Spleen (tissue), 11 donors: Measurements from ENCODE around the gene ADAMTSL3. TPM values are rescaled to one million over a fixed set of nuclear protein-coding genes. Genes with fewer than 3 reads are reported as not detected.
"Not testable (repeated sequence)": the region's sequence is repeated elsewhere in the genome, so short reads cannot be mapped to it uniquely, and the experiment has no call there.

ENCODE experiments used
- DNase-seq: peaks from one replicate; pipeline ENCODE4 v3.0.0-alpha.2; 2020
- H3K27ac ChIP-seq, 8 donors: fragments of 200-600 bp; sonication (generic) in 7 of 8; 1 replicate in 4 of 8; 2 replicates in 4 of 8; pipeline versions ENCODE4 v1.5.0 to v1.8.0; 2016 to 2021; ENCODE audit warnings: inconsistent platforms in 4 of 8, mild to moderate bottlenecking in 4 of 8, moderate library complexity in 1 of 8
- H3K27me3 ChIP-seq, 7 donors: fragments of 200-600 bp; sonication (generic) in 6 of 7; replicated peaks in 1 of 7; 1 replicate in 4 of 7; 2 replicates in 3 of 7; pipeline versions ENCODE4 v1.5.0 to v1.8.0; 2016 to 2021; ENCODE audit warnings: inconsistent platforms in 3 of 7, mild to moderate bottlenecking in 1 of 7
- H3K36me3 ChIP-seq, 6 donors: fragments of 200-600 bp; sonication (generic) in 5 of 6; 1 replicate in 4 of 6; 2 replicates in 2 of 6; pipeline versions ENCODE4 v1.5.0 to v1.8.0; 2016 to 2021; ENCODE audit warnings: inconsistent platforms in 2 of 6
- H3K4me1 ChIP-seq, 6 donors: fragments of 200-600 bp; sonication (generic) in 5 of 6; 1 replicate in 3 of 6; 2 replicates in 3 of 6; pipeline versions ENCODE4 v1.5.0 to v1.8.0; 2016 to 2021; ENCODE audit warnings: inconsistent platforms in 3 of 6
- H3K4me3 ChIP-seq, 8 donors: fragments of 200-600 bp; sonication (generic) in 7 of 8; 1 replicate in 4 of 8; 2 replicates in 4 of 8; pipeline versions ENCODE4 v1.5.0 to v1.8.0; 2016 to 2021; ENCODE audit warnings: inconsistent platforms in 4 of 8, mild to moderate bottlenecking in 4 of 8, moderate library complexity in 2 of 8
- H3K9me3 ChIP-seq, 8 donors: fragments of 200-600 bp; sonication (generic) in 7 of 8; 1 replicate in 4 of 8; 2 replicates in 4 of 8; pipeline versions ENCODE4 v1.5.0 to v1.8.0; 2016 to 2021; ENCODE audit warnings: inconsistent platforms in 4 of 8
- CTCF ChIP-seq, 11 experiments: fragments of 200-600 bp in 7 of 11; fragments of 450-650 bp in 4 of 11; sonication (generic) in 4 of 11; IDR thresholded peaks in 8 of 11; conservative IDR thresholded peaks in 3 of 11; 1 replicate in 7 of 11; 2 replicates in 4 of 11; pipeline versions ENCODE4 v1.4.0 to v1.8.0; 2016 to 2021; ENCODE audit warnings: antibody characterized with exemption in 11 of 11, inconsistent platforms in 4 of 11, mild to moderate bottlenecking in 1 of 11
- POLR2A ChIP-seq, 3 donors: fragments of 450-650 bp; IDR thresholded peaks; one replicate each; pipeline ENCODE4 v1.5.1; 2017; ENCODE audit warnings: antibody characterized with exemption in 3 of 3, mild to moderate bottlenecking in 1 of 3
- POLR2AphosphoS5 ChIP-seq, 3 donors: sonication (generic); formaldehyde crosslinking; IDR thresholded peaks; one replicate each; pipeline ENCODE4 v1.5.1; 2017; ENCODE audit warnings: antibody characterized with exemption in 3 of 3
- WGBS, 5 donors: extraction: QIAGEN DNeasy Blood & Tissue Kit in 3 of 5; methylation state at CpG; one replicate each; pipeline versions ENCODE4 v1.1.5 to v1.1.7; 2013 to 2018; 5-methylcytosine and 5-hydroxymethylcytosine counted together
- intact Hi-C: fragments of 100-400 bp; cut with DNase I; formaldehyde crosslinking; loops from one replicate; pipeline ENCODE4 v1.15.0; 2023; ENCODE audit warnings: low total_unique reads
- polyA plus RNA-seq, 3 donors: library from polyadenylated mRNA; stranded (reverse); fragments of 200-250 nt; gene quantifications; one replicate each; pipeline ENCODE4 v1.2.1, GENCODE V29; 2013
- total RNA-seq, 7 donors: library from RNA; depleted of rRNA in 3 of 7; stranded (reverse); fragments of >200 nt in 3 of 7; fragmentation: NEBNext Ultra II Directional in 4 of 7; extraction: Animal tissue kit (Norgen Biotek cat#: 25700) in 4 of 7; gene quantifications; one replicate each; pipeline versions ENCODE4 v1.1.0 to v1.2.1, GENCODE V29; 2016 to 2021
- donor health status: healthy with polysubstance abuse.
- donor health status: DM: no; HTN: no; CAD: no; lungs with moderate emphysema.
- donor health status: DM: no; HTN: no; CAD: no.
- donor health status: Bipolar disorder and iron deficiency.
- donor health status: healthy.
- donor health status: DM: no; HTN: no; CAD: no.
- donor health status: DM: yes; HTN: yes; CAD: no.

Gene ADAMTSL3
- total and polyA plus RNA-seq, 10 donors = 0.09 to 5.7 (median 2.9) TPM

GRCh38 chr15:84034578-84035398 lies 380.9 kb downstream of the ADAMTSL3 start:
- no peak for DNase-seq
- TF ChIP-seq POLR2AphosphoS5 (IDR thresholded peaks at IDR 0.05) (no peak), POLR2A (IDR thresholded peaks at IDR 0.05) (no peak), CTCF (IDR thresholded peaks at IDR 0.05 in 8 of 11, conservative IDR thresholded peaks at IDR 0.05 in 3 of 11) (no peak)
- no peaks in the 10 kb centered on the region for H3K4me1 ChIP-seq
- intact Hi-C loops = loop anchor here (10.0 kb wide), 1 partner anchor 470 kb away; no protein-coding TSS in a partner anchor
- H3K36me3 ChIP-seq = no peaks in the 10 kb centered on the region
- peaks cover 0 to 8% (median 3%) of the 10 kb centered on the region in 8 donors for H3K9me3 ChIP-seq
- WGBS, 5 donors = 58 to 70% (median 62%) methylated on average over 3 of the region's 3 CpGs
- H3K27ac ChIP-seq = no peak overlapping the region
- peaks cover 0 to 19% (median 0%) of the 10 kb centered on the region in 7 donors for H3K27me3 ChIP-seq
- no peak overlapping the region for H3K4me3 ChIP-seq

DNA sequence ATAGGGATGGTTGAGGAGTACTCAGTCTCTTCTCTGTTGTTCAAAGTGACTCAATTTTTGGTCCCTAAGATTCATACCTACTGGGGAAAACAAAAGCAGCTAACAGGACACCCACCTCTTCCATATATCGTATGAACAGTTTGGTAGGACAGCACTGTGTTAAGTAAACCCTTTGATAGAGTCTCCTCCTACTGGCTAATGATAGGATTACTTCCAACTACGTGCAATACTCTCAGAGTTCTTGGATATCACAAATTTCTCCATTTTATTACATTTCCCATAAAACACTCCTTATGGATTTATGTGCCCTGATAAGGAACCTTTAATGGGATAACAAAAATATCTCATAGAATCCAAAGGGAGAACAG lies 381.5 kb downstream of the ADAMTSL3 start:
- TF ChIP-seq POLR2AphosphoS5 (IDR thresholded peaks at IDR 0.05) (no peak), CTCF (IDR thresholded peaks at IDR 0.05 in 8 of 11, conservative IDR thresholded peaks at IDR 0.05 in 3 of 11) (peak in 5 of 11 experiments; percentile 5 to 39 (median 13))
- DNase-seq = no peak
- H3K27me3 ChIP-seq = peaks cover 0 to 22% (median 0%) of the 10 kb centered on the region in 7 donors
- H3K4me1 ChIP-seq = no peaks in the 10 kb centered on the region
- H3K36me3 ChIP-seq = no peaks in the 10 kb centered on the region
- no peak overlapping the region for H3K4me3 ChIP-seq
- H3K27ac ChIP-seq = no peak overlapping the region
- H3K9me3 ChIP-seq = peaks cover 0 to 2% (median 0%) of the 10 kb centered on the region in 8 donors
- intact Hi-C loops = loop anchor here (10.0 kb wide), 1 partner anchor 471 kb away; no protein-coding TSS in a partner anchor
- WGBS, 5 donors = 6 to 11% (median 8%) methylated on average over 2 of the region's 2 CpGs

GRCh38 chr15:84037301-84037700 lies 383.4 kb downstream of the ADAMTSL3 start:
- Histone ChIP-seq H3K9me3 (no peaks in the 10 kb centered on the region), H3K36me3 (no peaks in the 10 kb centered on the region), H3K4me1 (no peaks in the 10 kb centered on the region), H3K27ac (no peak overlapping the region), H3K4me3 (no peak overlapping the region), H3K27me3 (peaks cover 0 to 33% (median 2%) of the 10 kb centered on the region in 7 donors)
- no peak for DNase-seq
- intact Hi-C loops = loop anchor here (10.0 kb wide), 1 partner anchor 472 kb away; no protein-coding TSS in a partner anchor
- TF ChIP-seq POLR2AphosphoS5 (IDR thresholded peaks at IDR 0.05) (no peak), POLR2A (IDR thresholded peaks at IDR 0.05) (no peak), CTCF (IDR thresholded peaks at IDR 0.05 in 8 of 11, conservative IDR thresholded peaks at IDR 0.05 in 3 of 11) (no peak)

- H3K4me1 ChIP-seq, H3K4me3 ChIP-seq, DNase-seq, H3K36me3 ChIP-seq, intact Hi-C loops, H3K27ac ChIP-seq: not testable (repeated sequence)
- 72 to 81% (median 79%) methylated on average over 17 to 18 of the region's 18 CpGs for WGBS, 5 donors
- peaks cover 0 to 29% (median 2%) of the 10 kb centered on the region in 7 donors for H3K27me3 ChIP-seq
- peaks cover 0 to 29% (median 17%) of the 10 kb centered on the region in 8 donors for H3K9me3 ChIP-seq
These were observed 388.6 kb downstream of the ADAMTSL3 start for GRCh38 chr15:84042434-84043056.
